Measurements from ENCODE around the gene PCDHGA7.
"Not testable (repeated sequence)": the region's sequence is repeated elsewhere in the genome, so short reads cannot be mapped to it uniquely, and the experiment has no call there.

Gene PCDHGA7

DNA sequence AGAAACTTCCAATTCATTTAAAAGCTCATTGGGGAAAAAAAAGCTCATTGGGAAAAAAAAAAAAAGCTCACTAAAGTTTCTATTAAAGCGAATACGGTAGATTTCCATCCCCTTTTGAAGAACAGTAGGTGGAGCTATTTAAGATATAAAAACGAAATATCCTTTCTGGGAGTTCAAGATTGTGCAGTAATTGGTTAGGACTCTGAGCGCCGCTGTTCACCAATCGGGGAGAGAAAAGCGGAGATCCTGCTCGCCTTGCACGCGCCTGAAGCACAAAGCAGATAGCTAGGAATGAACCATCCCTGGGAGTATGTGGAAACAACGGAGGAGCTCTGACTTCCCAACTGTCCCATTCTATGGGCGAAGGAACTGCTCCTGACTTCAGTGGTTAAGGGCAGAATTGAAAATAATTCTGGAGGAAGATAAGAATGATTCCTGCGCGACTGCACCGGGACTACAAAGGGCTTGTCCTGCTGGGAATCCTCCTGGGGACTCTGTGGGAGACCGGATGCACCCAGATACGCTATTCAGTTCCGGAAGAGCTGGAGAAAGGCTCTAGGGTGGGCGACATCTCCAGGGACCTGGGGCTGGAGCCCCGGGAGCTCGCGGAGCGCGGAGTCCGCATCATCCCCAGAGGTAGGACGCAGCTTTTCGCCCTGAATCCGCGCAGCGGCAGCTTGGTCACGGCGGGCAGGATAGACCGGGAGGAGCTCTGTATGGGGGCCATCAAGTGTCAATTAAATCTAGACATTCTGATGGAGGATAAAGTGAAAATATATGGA is 48.0 kb downstream of the PCDHGA7 start, which contains the start of gene PCDHGA12:
Gene PCDHGA12 (plus strand): TSS at position 176 of the 782 bp plus-strand sequence. CDS start 253 bp downstream, at position 429.
- DNase-seq (ENCODE audit: low spot score), result peak; percentile 86

DNA sequence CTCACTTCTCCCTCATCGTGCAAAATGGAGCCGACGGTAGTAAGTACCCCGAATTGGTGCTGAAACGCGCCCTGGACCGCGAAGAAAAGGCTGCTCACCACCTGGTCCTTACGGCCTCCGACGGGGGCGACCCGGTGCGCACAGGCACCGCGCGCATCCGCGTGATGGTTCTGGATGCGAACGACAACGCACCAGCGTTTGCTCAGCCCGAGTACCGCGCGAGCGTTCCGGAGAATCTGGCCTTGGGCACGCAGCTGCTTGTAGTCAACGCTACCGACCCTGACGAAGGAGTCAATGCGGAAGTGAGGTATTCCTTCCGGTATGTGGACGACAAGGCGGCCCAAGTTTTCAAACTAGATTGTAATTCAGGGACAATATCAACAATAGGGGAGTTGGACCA is 48.7 kb downstream of the PCDHGA7 start:
- DNase-seq (ENCODE audit: low spot score), result no peak

DNA sequence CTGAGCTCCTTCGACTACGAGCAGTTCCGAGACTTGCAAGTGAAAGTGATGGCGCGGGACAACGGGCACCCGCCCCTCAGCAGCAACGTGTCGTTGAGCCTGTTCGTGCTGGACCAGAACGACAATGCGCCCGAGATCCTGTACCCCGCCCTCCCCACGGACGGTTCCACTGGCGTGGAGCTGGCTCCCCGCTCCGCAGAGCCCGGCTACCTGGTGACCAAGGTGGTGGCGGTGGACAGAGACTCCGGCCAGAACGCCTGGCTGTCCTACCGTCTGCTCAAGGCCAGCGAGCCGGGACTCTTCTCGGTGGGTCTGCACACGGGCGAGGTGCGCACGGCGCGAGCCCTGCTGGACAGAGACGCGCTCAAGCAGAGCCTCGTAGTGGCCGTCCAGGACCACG is 49.8 kb downstream of the PCDHGA7 start:
- not testable (repeated sequence) for DNase-seq (ENCODE audit: low spot score)

DNA sequence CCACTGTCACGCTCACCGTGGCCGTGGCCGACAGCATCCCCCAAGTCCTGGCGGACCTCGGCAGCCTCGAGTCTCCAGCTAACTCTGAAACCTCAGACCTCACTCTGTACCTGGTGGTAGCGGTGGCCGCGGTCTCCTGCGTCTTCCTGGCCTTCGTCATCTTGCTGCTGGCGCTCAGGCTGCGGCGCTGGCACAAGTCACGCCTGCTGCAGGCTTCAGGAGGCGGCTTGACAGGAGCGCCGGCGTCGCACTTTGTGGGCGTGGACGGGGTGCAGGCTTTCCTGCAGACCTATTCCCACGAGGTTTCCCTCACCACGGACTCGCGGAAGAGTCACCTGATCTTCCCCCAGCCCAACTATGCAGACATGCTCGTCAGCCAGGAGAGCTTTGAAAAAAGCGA is 50.2 kb downstream of the PCDHGA7 start:
- DNase-seq (ENCODE audit: low spot score), result not testable (repeated sequence)

DNA sequence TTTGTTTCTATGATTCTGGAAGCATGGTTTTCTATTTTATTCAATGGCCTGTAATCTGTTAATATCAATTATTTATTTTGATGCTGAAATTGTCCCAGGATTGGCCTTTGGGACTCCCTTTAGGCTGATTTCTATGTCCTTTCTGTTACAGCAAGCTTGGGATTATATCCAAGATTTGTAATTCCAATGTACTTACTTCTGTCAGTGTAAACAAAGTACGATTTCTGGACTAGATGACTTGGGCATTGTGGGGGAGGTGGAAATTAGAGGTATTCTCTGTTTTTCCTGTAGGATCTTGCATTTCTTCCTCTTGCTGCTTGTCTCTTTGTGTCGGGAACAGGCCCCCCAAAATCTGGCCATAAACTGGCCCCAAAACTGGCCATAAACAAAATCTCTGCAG is 51.5 kb downstream of the PCDHGA7 start:
- DNase-seq (ENCODE audit: low spot score), result no peak

All from hepatic stellate cell (primary cell).